NK-92 treated with Interleukin-12 subunit alpha and Interleukin-12 subunit beta, amount 100 ng/mL, for 24 hours (cell line): ENCODE results near the gene OTUD6A.

Source experiments
- DNase-seq: peaks from one replicate; lab custom pipeline; 2025; lab: John Stamatoyannopoulos, UW

OTUD6A gene, protein sequence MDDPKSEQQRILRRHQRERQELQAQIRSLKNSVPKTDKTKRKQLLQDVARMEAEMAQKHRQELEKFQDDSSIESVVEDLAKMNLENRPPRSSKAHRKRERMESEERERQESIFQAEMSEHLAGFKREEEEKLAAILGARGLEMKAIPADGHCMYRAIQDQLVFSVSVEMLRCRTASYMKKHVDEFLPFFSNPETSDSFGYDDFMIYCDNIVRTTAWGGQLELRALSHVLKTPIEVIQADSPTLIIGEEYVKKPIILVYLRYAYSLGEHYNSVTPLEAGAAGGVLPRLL

GRCh38 chrX:70062076-70062475 is at the start of gene OTUD6A:
OTUD6A (plus strand) TSS chrX:70062457; CDS start chrX:70062525, 68 bp downstream.
- no peak for DNase-seq

GRCh38 chrX:70012756-70013155 is 49.5 kb upstream of the OTUD6A start:
- no peak for DNase-seq

- DNase-seq = no peak
These were observed 48.5 kb upstream of the OTUD6A start for GRCh38 chrX:70013466-70014381.

- DNase-seq = no peak
These were observed 45.7 kb upstream of the OTUD6A start for GRCh38 chrX:70016513-70016912.

DNA sequence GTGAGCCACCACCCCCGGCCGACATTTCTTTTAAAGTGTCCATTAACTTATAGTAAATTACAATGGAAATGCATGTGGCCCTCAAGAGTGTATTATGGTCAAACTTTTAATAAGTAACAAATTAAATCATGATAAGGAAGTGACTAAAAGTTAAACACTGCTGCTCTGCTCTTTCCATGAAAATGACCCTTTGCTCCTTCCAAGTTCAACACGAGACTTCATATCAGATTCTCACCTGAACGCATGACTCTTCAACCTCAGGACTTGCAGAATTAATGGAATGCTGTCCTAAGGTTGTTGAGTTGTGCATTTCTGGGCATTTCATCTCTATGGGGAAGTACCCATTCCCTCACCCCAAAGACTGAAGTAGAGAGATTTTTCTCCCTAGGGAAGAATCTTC is 39.6 kb upstream of the OTUD6A start:
- DNase-seq = no peak

- DNase-seq = no peak
These were observed 36.8 kb upstream of the OTUD6A start for GRCh38 chrX:70025464-70025863.

GRCh38 chrX:70026112-70026850 is 36.0 kb upstream of the OTUD6A start:
- DNase-seq = no peak

- no peak for DNase-seq
These were observed 35.4 kb upstream of the OTUD6A start for GRCh38 chrX:70026851-70027200.

GRCh38 chrX:70029863-70030262 is 32.4 kb upstream of the OTUD6A start:
- no peak for DNase-seq

DNA sequence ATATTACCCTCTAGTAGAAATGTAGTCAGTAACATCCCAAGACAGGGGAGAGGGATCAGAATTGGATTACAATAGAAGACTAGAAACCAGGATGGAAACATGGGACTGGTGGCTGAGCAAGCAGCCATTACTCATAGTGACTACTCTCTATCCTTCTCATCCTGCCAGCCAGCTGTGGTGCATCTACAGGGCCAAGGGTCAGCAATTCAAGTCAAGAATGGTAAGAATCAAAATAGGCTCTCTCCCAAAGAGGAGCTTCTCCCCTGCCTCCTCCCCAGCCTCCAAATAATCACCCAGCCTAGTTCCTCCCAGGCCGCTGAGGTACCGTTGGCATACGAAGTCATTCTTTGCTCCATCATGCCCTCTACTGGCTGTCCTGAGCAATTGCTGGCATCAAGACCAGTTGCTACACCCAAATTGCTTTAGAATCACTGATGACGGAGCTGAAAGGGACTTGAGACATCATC is 31.9 kb upstream of the OTUD6A start:
- no peak for DNase-seq

GRCh38 chrX:70032792-70033191 is 29.5 kb upstream of the OTUD6A start:
- no peak for DNase-seq

DNA sequence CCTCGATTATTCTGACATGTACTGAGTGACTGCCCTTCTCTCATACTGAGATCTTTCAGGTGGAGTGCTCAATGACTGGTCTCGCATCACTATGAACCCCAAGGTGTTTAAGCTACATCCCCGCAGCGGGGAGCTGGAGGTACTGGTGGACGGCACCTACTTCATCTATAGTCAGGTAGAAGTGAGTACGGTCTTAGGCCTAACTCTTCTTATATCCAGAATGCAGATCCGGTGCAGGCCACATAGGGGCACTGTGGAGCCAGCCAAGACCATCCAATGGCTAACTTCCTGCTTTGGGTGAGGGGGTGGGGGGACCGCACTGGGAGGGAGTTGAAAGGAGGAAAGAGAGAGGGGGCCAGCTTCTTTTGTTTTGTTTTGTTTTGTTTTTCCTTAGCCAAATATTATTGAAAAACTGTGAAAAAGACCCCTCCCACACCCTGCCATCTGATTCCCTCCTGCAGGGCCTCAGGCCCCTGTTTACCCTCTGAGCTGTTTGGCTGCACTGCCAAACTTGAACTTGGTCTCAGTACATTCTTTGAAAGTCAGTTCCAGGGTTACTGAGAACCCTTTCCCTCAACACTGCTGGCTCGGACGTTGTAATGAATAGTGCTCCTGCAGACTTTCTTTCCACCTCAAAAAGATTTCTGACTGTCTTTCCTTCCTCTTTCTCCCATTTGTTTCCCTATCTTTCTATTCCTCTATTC is 28.8 kb upstream of the OTUD6A start:
- DNase-seq = no peak

DNA sequence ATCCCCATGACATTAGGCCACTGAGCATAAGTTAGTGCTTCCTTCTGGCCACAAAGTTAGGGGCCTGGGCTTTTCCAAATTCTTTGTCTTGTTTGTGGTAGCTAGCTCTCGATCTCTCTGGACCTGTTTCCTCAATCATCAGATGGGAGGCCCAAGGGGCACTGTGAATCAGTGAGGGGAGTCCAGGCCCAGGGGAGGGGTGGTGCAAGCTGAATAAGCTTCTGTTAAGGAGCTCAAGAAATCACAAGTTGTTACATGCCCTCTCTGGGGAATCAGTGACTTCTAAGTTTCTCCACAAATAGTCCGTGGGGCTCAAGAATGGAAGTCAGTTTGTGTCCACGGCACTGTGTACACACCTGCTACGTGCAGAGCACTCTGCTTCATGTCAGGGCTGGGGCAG is 27.6 kb upstream of the OTUD6A start:
- no peak for DNase-seq

GRCh38 chrX:70038515-70038914 is 23.7 kb upstream of the OTUD6A start:
- DNase-seq = no peak

DNA sequence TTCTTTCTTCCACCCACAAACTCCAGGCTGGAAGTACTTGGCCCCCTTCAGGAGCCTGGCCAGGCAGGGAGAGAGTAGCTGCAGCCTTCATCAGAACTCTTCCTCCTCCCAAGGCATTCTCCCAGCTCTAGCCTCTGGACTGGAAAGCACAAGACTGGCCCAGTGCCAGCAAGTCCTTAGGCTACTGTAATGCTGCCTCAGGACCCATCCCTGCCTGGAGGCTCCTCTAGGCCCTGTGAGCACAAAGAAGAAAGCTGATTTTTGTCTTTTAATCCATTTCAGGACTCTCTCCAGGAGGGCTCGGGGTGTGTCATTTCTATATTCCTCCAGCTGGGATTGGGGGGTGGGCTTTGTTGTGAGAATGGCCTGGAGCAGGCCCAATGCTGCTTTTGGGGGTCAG is 23.3 kb upstream of the OTUD6A start:
- DNase-seq = no peak

DNA sequence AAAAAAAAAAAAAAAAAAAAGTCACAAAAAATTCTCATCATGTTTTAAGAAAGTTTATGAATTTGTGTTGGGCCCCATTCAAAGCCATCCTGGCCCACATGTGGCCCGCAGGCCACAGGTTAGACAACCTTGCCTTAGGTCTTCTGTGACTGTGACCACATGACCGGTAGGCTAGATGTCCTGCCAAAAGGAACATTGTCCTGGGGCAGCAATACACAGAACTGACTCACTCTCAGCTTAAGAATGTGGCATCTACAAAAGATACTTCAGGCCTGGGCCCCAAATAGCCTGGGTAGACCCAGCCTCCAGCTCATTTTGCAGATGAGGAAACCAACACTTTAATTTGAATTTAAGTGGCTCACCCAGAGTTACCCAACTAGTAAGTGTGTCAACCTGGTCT is 22.5 kb upstream of the OTUD6A start:
- DNase-seq = no peak

GRCh38 chrX:70041993-70042392 is 20.3 kb upstream of the OTUD6A start:
- no peak for DNase-seq

- DNase-seq = no peak
These were observed 19.6 kb upstream of the OTUD6A start for GRCh38 chrX:70042399-70043371.

DNA sequence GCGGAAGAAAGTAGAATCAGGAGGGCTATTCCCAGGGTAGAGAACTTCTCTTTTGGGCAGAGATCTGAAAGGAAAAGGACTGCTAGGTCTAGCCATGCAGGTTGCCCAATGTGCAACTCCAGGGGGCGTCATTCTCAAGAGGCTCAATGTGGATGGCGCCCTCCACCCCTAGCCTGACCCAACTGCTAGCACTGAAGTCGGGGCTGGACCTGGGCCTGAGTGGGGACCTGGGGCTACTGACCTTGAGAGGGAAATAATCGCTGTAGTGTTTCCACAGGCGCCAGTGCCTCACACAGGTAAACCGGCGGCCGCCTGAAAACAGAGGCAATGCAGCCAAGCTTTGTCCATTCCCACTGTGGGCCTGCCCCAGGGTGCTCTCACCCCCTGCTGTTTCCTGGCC is 18.6 kb upstream of the OTUD6A start:
- DNase-seq = no peak

GRCh38 chrX:70044541-70045245 is 17.6 kb upstream of the OTUD6A start:
- no peak for DNase-seq
